NCI-H1694 (cell line): ENCODE data around the gene ZSCAN12.
"Not testable (repeated sequence)": the region's sequence is repeated elsewhere in the genome, so short reads cannot be mapped to it uniquely, and the experiment has no call there.

Experiments used
- DNase-seq: peaks from one replicate; lab custom pipeline; 2025; lab: John Stamatoyannopoulos, UW

ZSCAN12 gene

GRCh38 chr6:28399350-28400121 lies at the start of gene ZSCAN12:
TSS of gene ZSCAN12 (minus strand) at chr6:28399747. CDS start at chr6:28398405, 1,342 bp downstream.
- DNase-seq, result peak; percentile 74

GRCh38 chr6:28449056-28449455 lies 49.5 kb upstream of the ZSCAN12 start:
- no peak for DNase-seq

- DNase-seq, result not testable (repeated sequence)
Observed at GRCh38 chr6:28447512-28447906, 48.0 kb upstream of the ZSCAN12 start.

- no peak for DNase-seq
Observed at GRCh38 chr6:28446818-28447511, 47.4 kb upstream of the ZSCAN12 start.

- DNase-seq, result not testable (repeated sequence)
Observed at GRCh38 chr6:28444759-28445158, 45.2 kb upstream of the ZSCAN12 start.

- peak; percentile 86 for DNase-seq
Observed at GRCh38 chr6:28443112-28443773, 43.7 kb upstream of the ZSCAN12 start, which contains the start of gene ZSCAN23. TSS of gene ZSCAN23 (minus strand) at chr6:28443491. CDS start at chr6:28436266, 7,225 bp downstream.

- DNase-seq, result no peak
Observed at GRCh38 chr6:28442586-28442985, 43.0 kb upstream of the ZSCAN12 start.

GRCh38 chr6:28436404-28436803 lies 36.9 kb upstream of the ZSCAN12 start:
- DNase-seq, result no peak

GRCh38 chr6:28433119-28433518 lies 33.6 kb upstream of the ZSCAN12 start:
- DNase-seq, result no peak

GRCh38 chr6:28429781-28430180 lies 30.2 kb upstream of the ZSCAN12 start:
- DNase-seq, result no peak

GRCh38 chr6:28425944-28426541 lies 26.5 kb upstream of the ZSCAN12 start:
- no peak for DNase-seq

GRCh38 chr6:28424163-28424562 lies 24.6 kb upstream of the ZSCAN12 start:
- no peak for DNase-seq

- DNase-seq, result no peak
Observed at GRCh38 chr6:28423546-28423945, 24.0 kb upstream of the ZSCAN12 start.

- DNase-seq, result no peak
Observed at GRCh38 chr6:28413681-28414080, 14.1 kb upstream of the ZSCAN12 start.

- DNase-seq, result no peak
Observed at GRCh38 chr6:28410767-28411166, 11.2 kb upstream of the ZSCAN12 start.

GRCh38 chr6:28408076-28408802 lies 8.7 kb upstream of the ZSCAN12 start:
- DNase-seq, result no peak

GRCh38 chr6:28407401-28407800 lies 7.9 kb upstream of the ZSCAN12 start:
- DNase-seq, result no peak

GRCh38 chr6:28403923-28404322 lies 4.4 kb upstream of the ZSCAN12 start:
- DNase-seq, result not testable (repeated sequence)

GRCh38 chr6:28402197-28402596 lies 2.6 kb upstream of the ZSCAN12 start:
- DNase-seq, result no peak

GRCh38 chr6:28401172-28401571 lies 1.6 kb upstream of the ZSCAN12 start:
- DNase-seq, result no peak

- no peak for DNase-seq
Observed at GRCh38 chr6:28400122-28400451, 540 bp upstream of the ZSCAN12 start.

- DNase-seq, result no peak
Observed at GRCh38 chr6:28395918-28396317, 3.6 kb downstream of the ZSCAN12 start.
